ENCODE measurements around the gene S1PR5.

Gene S1PR5

GRCh38 chr19:10478476-10478875 lies 38.8 kb downstream of the S1PR5 start:
- TF ChIP-seq Cebpa-rat (IDR thresholded peaks at IDR 0.05), result no peak
- no peak overlapping the region for H3K27ac ChIP-seq
- no peak overlapping the region for H3K4me3 ChIP-seq
- peaks cover 9% of the 10 kb centered on the region; the same call in 1 of the 2 replicates for H3K36me3 ChIP-seq
- no peak overlapping the region for H3K9ac ChIP-seq
- H3K27me3 ChIP-seq, result no peaks in the 10 kb centered on the region
- peak overlapping the region; percentile 55 for H3K4me2 ChIP-seq
- no peaks in the 10 kb centered on the region for H3K9me3 ChIP-seq
- peaks cover 27% of the 10 kb centered on the region for H3K4me1 ChIP-seq
- H4K20me1 ChIP-seq, result peaks cover 4% of the 10 kb centered on the region; the same call in 1 of the 2 replicates

GRCh38 chr19:10474962-10475451 lies 42.2 kb downstream of the S1PR5 start:
- Histone ChIP-seq H3K27ac (no peak overlapping the region), H3K36me3 (no peaks in the 10 kb centered on the region), H3K9ac (no peak overlapping the region), H3K4me2 (no peak overlapping the region), H3K9me3 (no peaks in the 10 kb centered on the region), H3K27me3 (no peaks in the 10 kb centered on the region), H3K4me1 (peaks cover 24% of the 10 kb centered on the region), H3K4me3 (no peak overlapping the region), H4K20me1 (no peaks in the 10 kb centered on the region)
- TF ChIP-seq Cebpa-rat (IDR thresholded peaks at IDR 0.05), result no peak

GRCh38 chr19:10473192-10473591 lies 44.1 kb downstream of the S1PR5 start:
- Histone ChIP-seq H3K4me1 (peaks cover 13% of the 10 kb centered on the region), H3K4me2 (no peak overlapping the region), H3K27ac (no peak overlapping the region), H4K20me1 (no peaks in the 10 kb centered on the region), H3K9me3 (no peaks in the 10 kb centered on the region), H3K9ac (no peak overlapping the region), H3K27me3 (no peaks in the 10 kb centered on the region), H3K4me3 (no peak overlapping the region), H3K36me3 (peaks cover 14% of the 10 kb centered on the region)
- no peak for TF ChIP-seq Cebpa-rat (IDR thresholded peaks at IDR 0.05)

GRCh38 chr19:10471909-10472308 lies 45.3 kb downstream of the S1PR5 start:
- TF ChIP-seq Cebpa-rat (IDR thresholded peaks at IDR 0.05), result no peak
- no peak overlapping the region for H3K4me3 ChIP-seq
- H3K36me3 ChIP-seq, result peaks cover 27% of the 10 kb centered on the region
- no peak overlapping the region for H3K27ac ChIP-seq
- no peaks in the 10 kb centered on the region for H3K27me3 ChIP-seq
- H4K20me1 ChIP-seq, result no peaks in the 10 kb centered on the region
- H3K9me3 ChIP-seq, result no peaks in the 10 kb centered on the region
- H3K4me2 ChIP-seq, result no peak overlapping the region
- peaks cover 21% of the 10 kb centered on the region for H3K4me1 ChIP-seq
- no peak overlapping the region for H3K9ac ChIP-seq

- Histone ChIP-seq H3K4me2 (no peak overlapping the region), H3K36me3 (peaks cover 61% of the 10 kb centered on the region), H3K4me3 (no peak overlapping the region), H3K27ac (no peak overlapping the region), H4K20me1 (no peaks in the 10 kb centered on the region), H3K27me3 (no peaks in the 10 kb centered on the region), H3K9ac (no peak overlapping the region), H3K4me1 (peaks cover 12% of the 10 kb centered on the region), H3K9me3 (no peaks in the 10 kb centered on the region)
- TF ChIP-seq Cebpa-rat (IDR thresholded peaks at IDR 0.05), result no peak
Observed at GRCh38 chr19:10468133-10468532, 49.1 kb downstream of the S1PR5 start.

- peak overlapping the region; percentile 52 for H3K27ac ChIP-seq
- peaks cover 70% of the 10 kb centered on the region for H3K36me3 ChIP-seq
- TF ChIP-seq Cebpa-rat (IDR thresholded peaks at IDR 0.05), result no peak
- H3K4me2 ChIP-seq, result peak overlapping the region; percentile 41
- no peaks in the 10 kb centered on the region for H4K20me1 ChIP-seq
- no peaks in the 10 kb centered on the region for H3K9me3 ChIP-seq
- no peaks in the 10 kb centered on the region for H3K27me3 ChIP-seq
- H3K9ac ChIP-seq, result peak overlapping the region; percentile 52; the same call in 1 of the 2 replicates
- no peak overlapping the region for H3K4me3 ChIP-seq
- peaks cover 12% of the 10 kb centered on the region for H3K4me1 ChIP-seq
Observed at GRCh38 chr19:10467104-10467706, 50.0 kb downstream of the S1PR5 start.

GRCh38 chr19:10464456-10464855 lies 52.8 kb downstream of the S1PR5 start:
- H3K4me1 ChIP-seq, result peaks cover 19% of the 10 kb centered on the region
- no peaks in the 10 kb centered on the region for H3K9me3 ChIP-seq
- no peak overlapping the region for H3K4me3 ChIP-seq
- H3K27me3 ChIP-seq, result no peaks in the 10 kb centered on the region
- no peak for TF ChIP-seq Cebpa-rat (IDR thresholded peaks at IDR 0.05)
- no peak overlapping the region for H3K4me2 ChIP-seq
- H3K27ac ChIP-seq, result no peak overlapping the region
- peaks cover 78% of the 10 kb centered on the region for H3K36me3 ChIP-seq
- no peak overlapping the region for H3K9ac ChIP-seq
- peaks cover 7% of the 10 kb centered on the region for H4K20me1 ChIP-seq
